IPS-11a (cell line): ENCODE data around the gene SASS6.
"Not testable (repeated sequence)": the region's sequence is repeated elsewhere in the genome, so short reads cannot be mapped to it uniquely, and the experiment has no call there.

Experiments
- H3K4me3 ChIP-seq: one replicate; pipeline ENCODE4 v1.5.1; 2013; ENCODE audit warnings: low read depth, low read length, control low read depth

The SASS6 gene

DNA sequence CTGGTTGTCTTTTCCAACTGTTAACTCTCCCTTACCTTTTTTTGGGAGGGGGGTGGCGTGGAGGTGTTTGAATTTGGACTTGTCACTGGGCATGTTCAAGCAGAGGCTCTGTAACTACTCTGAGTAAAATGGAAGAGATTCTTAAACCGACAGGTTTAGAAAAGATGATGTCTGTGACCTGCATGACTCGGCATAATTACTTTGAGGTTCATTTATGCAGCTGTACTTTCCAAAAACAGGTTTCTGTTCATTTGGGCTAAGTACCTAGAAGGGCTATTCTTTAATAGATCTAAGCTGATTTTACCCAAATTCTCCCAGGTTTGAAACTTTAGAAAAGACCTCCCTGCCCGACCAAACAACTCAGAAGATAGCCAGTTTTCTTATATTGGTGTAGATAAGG is 82.6 kb downstream of the SASS6 start:
- no peak overlapping the region for H3K4me3 ChIP-seq

DNA sequence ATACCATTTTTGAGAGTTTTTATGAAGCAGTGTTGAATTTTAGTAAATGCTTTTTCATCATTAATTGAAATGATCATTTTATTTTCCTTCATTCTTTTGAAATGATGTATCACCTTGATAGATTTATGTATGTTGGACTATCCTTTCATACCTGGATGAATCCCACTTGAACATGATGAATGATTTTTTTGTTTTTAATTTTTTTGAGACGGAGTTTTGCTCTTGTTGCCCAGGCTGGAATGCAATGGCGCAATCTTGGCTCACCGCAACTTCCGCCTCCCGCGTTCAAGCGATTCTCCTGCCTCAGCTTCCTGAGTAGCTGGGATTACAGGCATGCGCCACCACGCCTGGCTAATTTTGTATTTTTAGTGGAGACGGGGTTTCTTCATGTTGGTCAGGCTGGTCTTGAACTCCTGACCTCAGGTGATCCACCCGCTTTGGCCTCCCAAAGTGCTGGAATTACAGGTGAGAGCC is 85.5 kb downstream of the SASS6 start:
- H3K4me3 ChIP-seq, result not testable (repeated sequence)

DNA sequence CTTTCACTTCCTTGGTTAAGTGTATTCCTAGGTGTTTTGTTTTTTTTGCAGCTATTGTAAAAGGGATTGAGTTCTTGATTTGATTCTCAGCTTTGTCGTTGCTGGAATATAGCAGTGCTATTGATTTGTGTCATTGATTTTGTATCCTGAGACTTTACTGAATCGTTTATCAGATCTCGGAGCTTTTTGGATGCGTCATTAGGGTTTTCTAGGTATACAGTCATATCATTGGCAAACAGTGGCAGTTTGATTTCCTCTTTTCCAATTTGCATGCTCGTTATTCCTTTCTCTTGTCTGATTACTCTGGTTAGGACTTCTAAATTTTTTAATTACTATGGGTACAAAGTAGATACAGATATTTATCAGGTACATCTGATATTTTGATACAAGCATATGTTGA is 87.5 kb downstream of the SASS6 start:
- H3K4me3 ChIP-seq, result no peak overlapping the region

DNA sequence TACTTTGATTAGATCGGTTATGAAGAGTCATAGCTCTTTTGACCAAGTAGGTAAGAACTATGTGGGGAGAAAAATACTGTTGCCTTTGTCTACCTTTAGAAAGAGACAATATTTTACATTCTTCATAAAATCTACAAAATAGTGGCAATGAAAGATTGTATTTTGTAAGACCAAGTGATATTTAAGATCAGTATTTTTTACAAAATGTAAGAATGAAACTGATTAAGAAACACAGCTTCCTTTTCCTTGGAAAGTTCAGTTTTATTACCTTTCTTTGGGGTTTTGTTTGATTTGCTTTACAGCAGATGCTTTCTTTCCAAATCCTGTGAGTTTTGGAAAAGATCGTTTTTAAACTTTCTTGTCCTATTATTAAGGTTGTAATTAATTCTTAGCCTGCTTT is 93.1 kb downstream of the SASS6 start:
- H3K4me3 ChIP-seq, result peak overlapping the region; percentile 89

DNA sequence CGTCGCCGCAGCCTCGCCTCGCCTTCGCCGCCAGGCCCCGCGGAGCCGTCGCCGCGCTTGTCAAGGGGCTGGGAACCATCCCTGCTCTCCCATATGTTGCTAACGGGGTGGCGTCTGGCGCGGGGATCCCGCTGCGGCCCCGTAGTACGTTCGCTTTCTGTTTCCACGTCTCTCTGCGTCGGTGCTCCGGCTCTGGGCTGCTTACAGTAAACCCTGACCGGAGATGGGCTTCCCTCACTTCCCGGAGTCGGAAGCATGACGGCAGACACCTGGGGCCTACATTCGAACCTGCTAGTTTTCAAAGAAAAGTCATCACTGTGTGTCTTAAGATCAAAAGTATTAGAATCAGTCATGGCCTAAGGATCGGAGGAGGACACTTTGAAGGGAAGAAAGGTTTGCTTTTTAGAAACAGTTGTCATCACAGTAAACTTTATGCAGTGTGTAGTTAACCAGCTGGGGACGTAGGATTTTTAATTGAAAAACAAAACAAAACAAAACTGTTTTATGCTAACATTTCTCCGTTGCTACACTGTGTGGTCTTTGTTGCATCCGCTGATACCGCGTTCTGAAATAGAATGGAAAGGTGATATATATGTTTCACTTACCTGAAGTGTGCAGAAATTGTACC is 94.0 kb downstream of the SASS6 start:
- peak overlapping the region; percentile 89 for H3K4me3 ChIP-seq

DNA sequence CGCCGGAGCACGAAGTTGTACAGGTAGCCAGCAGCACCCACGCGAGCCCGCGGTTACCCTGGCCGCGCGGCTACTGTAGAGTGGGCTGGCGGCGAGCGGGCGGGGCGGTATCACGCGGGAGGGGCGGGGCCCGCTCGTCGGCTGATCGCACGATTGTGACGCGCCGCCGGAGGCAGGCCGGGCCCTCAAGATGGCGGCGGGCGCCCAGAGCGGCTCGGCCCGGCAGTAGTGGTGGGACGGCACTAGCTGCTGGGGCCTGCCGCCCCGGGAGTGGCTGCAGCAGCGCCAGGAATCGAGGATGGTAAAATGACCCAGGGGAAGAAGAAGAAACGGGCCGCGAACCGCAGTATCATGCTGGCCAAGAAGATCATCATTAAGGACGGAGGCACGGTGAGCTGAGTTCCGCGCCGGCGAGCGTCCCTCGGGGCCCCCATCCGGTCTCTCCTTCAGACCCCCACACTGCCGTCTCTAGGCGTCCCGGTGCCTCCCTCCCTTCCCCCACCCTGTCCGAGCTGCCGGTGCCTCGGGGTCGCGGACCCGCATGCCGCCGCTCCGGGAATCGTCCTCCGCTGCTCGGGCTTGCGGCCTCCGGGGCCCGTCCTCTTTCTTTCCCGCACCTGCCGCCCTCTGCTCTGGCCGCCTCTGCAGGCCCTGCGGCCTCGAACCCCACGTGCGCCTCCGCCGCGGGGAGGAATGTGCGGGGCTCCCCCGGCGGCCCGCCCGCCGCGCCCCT is 94.6 kb downstream of the SASS6 start:
- H3K4me3 ChIP-seq, result peak overlapping the region; percentile 89

DNA sequence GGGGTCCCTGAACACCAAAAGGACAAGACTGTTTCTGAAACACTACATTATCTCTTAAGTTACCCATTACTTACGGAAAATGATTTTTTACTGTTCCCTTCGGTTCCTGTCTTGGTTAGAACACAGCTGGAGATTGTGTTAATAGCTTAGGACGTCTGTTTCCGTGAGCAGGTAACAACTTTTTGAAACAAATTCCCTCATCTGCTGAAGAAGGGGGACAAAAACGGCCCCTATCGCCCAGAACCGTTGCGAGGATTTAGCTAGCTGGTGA is 95.1 kb downstream of the SASS6 start:
- H3K4me3 ChIP-seq, result peak overlapping the region; percentile 89

DNA sequence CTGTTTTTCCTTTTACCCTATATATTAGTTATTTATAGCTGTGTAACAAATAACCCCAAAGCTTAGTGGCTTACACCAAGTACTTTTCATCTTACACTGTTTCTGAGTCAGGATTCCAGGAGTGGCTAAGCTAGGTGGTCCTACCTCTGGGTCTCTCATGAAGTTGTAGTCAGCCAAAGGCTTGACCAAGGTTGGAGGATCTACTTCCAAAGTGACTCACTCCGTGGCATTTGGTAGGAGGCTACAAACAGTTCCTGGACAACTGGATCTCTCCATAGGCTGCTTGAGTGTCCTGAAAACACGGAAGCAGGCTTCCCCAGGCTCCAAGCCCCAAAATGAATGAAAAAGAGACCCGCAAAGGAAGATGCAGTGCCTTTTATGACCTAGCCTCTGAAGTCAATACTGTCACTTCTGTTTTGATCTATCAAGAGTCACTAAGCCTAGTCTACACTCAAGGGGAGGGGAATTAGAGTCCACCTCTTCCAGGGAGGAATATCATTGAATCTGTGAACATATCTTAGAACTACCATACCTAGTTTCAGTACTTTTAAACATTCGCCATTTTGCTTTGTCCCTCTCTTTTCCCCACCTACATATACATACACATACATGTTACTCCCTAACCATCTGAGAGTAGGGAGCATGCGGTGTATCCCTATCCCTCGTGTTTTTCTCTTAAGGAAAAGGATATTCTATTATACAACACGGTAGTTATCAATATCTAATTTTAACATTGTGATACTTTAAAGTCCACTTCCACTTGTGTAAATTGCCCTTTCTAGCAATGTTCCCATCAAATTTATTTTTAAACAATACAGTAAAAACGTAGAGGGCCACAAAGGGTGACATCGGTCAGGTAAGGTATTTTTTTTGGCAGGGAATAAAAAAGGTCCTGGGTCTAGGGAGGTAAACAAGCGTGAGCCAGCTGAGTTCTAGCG is 95.7 kb downstream of the SASS6 start:
- peak overlapping the region; percentile 89 for H3K4me3 ChIP-seq

DNA sequence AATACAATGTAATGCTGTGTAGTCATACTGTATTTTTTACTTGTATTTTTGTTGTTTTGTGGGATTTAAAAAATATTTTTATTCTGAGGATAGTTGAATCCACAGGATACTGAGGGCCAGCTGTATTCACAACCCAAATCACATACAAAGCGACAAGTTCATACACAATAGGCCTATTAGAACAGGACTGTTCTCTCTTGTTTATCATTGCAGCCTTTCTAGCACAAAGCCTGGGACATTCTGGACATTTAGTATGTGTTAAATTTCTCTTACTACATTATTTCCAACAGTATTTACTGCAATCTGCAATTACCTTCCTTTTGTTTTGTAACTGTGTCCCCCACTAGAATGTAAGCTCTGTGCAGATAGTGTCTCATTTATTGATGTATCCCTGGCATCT is 97.5 kb downstream of the SASS6 start:
- H3K4me3 ChIP-seq, result no peak overlapping the region

DNA sequence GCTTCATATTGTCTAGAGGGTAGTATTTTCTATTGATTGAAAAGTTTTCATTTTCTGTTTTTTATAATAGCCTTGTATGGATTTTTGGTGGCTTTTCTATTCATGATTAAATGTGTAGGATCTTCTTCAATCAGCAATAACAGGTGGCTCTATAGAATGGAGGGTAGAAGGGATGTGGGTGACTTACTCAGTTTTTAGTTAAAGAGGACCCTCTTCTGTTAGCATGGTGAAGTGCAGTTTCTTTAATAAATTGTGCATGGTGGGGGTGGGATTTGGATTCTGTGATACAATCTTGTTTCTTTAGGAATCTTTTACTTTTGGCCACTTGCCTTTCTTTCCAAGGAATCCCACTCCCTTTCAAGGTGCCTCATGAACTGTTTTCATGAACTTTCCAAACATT is 98.3 kb downstream of the SASS6 start:
- H3K4me3 ChIP-seq, result no peak overlapping the region
